ENCODE results near the gene PTPRD.
A peak's percentile ranks its signal among the peaks of the same experiment; 100 is the strongest.
"Not testable (repeated sequence)": the region's sequence is repeated elsewhere in the genome, so short reads cannot be mapped to it uniquely, and the experiment has no call there.

Gene PTPRD

DNA sequence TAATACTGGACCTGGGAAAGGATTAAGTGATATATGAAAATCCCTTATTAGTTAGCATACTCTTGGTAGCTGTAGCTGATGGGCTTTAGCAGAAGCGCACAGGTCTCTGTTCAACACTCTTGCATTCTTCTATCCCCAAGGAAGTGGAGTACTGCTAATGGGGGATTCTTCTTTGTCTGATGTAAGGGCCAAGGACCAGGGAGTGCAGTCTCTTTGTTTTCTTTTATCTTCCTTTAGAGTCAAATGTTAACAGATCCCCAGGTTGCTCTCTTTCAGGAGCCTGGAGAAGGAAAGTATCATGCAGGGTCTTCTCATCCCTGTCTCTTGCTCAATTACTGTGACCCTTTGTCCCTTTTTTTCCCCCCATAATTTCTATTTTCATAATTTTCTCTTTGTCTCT is 1666.3 kb downstream of the PTPRD start:
- no peak for DNase-seq

GRCh38 chr9:8943392-8943791 is 1669.4 kb downstream of the PTPRD start:
- no peak for DNase-seq

- no peak for DNase-seq
Observed at GRCh38 chr9:8940650-8941049, 1672.2 kb downstream of the PTPRD start.

- no peak for DNase-seq
Observed at GRCh38 chr9:8926461-8926860, 1686.3 kb downstream of the PTPRD start.

- DNase-seq, result no peak
Observed at GRCh38 chr9:8924562-8924961, 1688.2 kb downstream of the PTPRD start.

GRCh38 chr9:8920478-8921183 is 1692.2 kb downstream of the PTPRD start:
- DNase-seq, result not testable (repeated sequence)

DNA sequence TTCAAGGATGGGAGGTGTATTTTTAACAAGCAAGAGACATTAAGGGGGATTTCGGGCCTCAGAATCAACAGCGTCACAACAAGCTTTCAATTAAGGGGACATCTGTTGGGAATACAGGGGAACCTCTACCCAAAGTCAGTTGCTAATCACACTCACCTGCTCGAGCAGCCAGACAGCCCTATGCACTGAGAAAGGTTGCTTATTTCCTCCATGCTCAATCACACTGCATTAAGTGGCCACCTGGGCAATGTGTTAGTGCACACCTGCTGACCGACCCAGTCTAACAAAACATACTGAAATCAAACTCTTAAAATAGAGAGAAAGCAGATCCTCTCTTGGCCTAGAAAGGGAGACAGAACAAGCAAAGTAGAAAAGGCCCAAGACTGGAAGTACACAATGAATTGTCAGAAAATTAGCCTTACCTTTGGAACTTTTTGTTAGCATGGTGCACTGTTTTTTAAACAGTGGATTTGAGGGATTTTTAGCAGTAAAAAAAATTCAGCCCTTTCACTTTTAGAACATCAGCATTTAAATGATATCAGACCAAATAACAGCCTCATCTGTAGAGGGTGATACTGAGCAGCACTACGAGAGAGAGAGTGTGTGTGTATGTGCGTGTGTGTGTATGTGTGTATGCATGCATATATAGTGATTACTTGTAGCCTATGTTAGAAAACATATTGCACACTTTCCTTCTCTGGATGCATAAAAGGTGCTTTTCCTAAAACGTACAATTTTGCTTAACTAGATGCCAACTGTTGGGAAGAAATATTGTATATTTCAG is 1694.7 kb downstream of the PTPRD start:
- DNase-seq, result peak; percentile 70

GRCh38 chr9:8916771-8917170 is 1696.0 kb downstream of the PTPRD start:
- no peak for DNase-seq

DNA sequence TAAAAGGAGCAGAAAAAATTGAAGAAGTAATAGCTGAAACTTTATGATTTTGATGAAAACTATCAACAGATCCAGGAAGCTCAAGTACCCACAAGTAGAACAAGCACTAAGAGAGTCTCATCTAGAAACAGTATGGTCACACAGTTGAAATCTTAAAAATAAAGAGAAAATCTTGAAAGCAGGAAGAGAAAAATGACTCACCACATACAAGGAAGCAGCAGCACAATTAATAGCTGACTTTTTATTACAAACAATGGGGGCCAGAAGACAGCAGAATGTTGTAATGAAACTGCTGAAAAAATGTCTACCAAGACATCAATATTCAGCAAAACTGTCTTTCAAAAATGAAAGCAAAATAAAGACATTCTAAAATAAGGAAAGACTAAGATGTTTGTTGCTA is 1704.9 kb downstream of the PTPRD start:
- no peak for DNase-seq

DNA sequence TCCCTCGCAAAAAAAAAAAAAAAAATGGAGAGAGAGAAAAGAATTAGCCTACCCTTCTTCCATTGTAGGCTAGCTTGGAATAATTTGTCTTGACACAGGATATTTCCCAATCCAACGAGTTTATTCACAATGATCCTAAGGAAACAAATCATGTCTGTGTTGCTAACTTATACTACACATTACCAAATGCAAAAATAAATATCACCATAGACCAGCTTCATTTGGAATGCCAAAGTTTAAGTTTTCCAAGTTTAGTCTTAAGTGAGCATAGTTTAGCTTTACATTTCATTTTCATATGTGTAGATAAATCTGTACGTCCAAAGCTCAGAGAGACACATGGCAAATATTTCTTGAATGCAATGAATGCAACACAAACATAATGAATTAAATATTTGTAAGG is 1707.1 kb downstream of the PTPRD start:
- DNase-seq, result no peak

DNA sequence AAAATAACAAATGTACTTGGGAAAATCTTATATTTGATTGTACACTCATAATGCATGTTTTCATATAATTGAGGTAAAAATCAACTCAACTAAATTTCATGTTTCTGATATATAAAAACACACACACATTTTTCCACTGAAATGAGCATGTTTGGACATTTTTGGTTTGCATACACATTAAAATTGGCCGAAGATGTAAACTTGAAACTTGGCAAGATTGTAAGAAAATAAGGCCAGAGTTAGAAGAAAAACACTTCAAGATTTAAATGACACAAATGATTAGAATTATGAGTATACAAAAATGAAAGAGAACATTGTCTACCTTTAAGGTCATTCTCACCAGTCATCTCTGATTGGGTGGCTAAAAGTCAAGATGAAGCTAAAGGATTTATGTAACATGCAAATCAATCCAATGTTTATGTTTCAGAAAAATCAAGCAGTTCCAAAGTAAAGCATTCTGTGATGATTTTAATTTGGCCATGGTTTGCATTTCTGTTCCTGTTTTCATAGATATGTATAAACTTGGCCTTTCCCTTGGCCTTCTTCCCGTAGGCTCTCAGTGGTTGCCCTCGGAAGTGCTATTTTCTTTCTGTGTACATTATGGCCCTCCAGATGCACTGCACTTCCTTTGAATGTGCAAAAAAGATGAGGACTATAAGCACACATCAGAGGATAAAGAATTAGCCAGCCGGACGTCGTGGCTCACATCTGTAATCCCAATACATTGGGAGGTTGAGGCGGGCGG is 1707.9 kb downstream of the PTPRD start:
- no peak for DNase-seq

- no peak for DNase-seq
Observed at GRCh38 chr9:8903077-8903476, 1709.7 kb downstream of the PTPRD start.

GRCh38 chr9:8901146-8901545 is 1711.7 kb downstream of the PTPRD start:
- DNase-seq, result no peak

GRCh38 chr9:8899511-8899910 is 1713.3 kb downstream of the PTPRD start:
- DNase-seq, result no peak

DNA sequence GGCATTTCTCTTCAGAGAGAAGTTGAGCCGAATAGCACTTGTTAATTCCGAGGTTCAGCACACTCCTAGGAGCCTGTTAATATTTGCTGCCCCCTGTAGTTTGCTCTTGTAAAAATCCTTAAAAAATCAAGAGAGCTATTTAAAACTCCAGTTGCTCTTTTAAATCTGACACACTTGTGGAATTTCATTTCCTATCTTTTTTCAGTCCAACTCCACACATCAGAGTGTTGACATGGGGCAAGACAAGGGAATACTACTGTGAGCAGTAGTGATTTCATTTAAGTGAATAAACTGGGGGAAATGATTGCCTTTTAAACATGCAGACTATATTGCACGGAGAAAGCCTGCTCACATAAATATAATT is 1717.0 kb downstream of the PTPRD start:
- peak; percentile 23 for DNase-seq

DNA sequence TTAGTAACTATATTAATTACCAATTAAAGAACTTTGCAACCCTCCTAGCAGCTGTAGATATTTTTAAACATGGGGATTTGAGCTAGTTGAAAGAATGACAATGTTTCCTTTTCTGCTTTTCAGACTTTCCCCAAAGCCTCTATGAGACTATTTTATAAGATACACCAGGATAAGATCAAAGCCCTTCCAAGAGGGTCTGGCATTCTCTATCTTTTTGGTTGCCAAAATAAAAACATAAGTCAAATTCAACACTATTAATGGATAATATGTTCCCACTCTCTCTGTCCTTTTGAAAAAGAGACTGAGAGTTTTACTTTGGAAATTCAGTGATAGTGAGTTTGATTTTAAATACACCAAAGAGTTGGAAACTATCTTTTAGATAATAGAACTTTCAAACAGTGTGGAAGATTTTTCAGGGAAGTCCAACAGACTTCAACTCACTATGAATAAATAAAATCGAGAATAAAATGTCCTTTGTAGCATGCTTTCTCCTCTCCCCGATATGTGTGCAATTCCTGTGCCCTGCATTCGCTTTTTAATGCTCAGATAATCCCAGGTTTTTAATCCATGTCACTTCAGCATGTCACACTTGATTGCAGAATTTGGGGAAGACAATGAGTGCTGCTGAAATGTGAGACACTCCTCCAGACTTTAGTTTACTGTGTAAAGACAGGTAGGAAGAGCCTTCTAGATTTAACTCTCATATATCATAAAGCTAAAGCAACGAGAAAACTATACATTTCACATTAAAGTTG is 1717.5 kb downstream of the PTPRD start:
- DNase-seq, result no peak

- DNase-seq, result no peak
Observed at GRCh38 chr9:8890695-8891094, 1722.1 kb downstream of the PTPRD start.

DNA sequence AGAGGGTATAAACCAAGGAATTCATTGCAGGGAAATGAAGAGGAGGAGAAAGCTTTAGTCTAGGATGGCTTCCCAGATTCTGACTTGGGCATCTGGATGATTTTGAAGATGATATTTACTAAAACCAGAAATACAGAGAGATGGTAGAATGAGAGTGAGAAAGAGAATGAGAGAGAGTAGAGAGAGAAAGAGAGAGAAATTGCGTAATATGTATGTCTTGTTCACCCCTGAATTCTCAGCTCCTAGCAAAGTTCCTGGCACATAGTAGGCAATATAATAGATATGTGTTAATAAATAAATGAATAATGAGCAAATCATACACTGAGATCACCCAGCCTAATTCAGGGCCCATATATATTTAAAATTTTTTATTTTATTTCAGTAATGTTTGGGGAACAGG is 1723.7 kb downstream of the PTPRD start:
- DNase-seq, result no peak

- no peak for DNase-seq
Observed at GRCh38 chr9:8888591-8888990, 1724.2 kb downstream of the PTPRD start.

DNA sequence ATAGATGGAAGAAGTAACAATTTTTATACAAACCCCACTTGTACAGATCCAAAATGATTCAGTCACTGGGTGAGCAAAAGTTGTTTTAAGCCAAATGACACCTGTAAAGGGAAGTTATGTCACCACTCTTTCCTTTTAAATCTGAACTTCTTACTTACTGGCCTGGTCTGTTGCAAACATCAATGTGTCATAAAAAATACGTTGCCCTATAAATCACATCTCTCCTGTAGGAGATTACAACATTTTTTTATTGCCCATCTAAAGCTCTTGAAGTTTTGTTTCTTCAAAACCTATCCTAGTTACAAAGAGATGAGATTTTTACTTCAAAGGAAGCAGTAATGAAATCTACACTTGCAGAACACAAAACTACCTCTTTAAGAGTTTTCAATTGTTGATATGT is 1725.4 kb downstream of the PTPRD start:
- DNase-seq, result no peak

GRCh38 chr9:8883321-8883720 is 1729.5 kb downstream of the PTPRD start:
- DNase-seq, result no peak

- DNase-seq, result peak; percentile 28
Observed at GRCh38 chr9:8880060-8880459, 1732.7 kb downstream of the PTPRD start.

GRCh38 chr9:8879284-8879683 is 1733.5 kb downstream of the PTPRD start:
- no peak for DNase-seq
